Esophagus squamous epithelium (tissue), 4 donors: ENCODE data around the gene SERP2.

Experiments used
- POLR2A ChIP-seq, 4 donors: fragments of 450-650 bp; IDR thresholded peaks; one replicate each; pipeline ENCODE4 v1.6.1; 2017; ENCODE audit warnings: antibody characterized with exemption in 4 of 4, mild to moderate bottlenecking in 4 of 4, moderate library complexity in 3 of 4
- TF ChIP-seq, protein P1 (sequence below), 6 experiments: fragments of 450-650 bp in 4 of 6; fragments of 200-600 bp in 2 of 6; sonication (generic) in 2 of 6; IDR thresholded peaks; one replicate each; pipeline ENCODE4 v1.5.1; 2016 to 2019; ENCODE audit warnings: antibody characterized with exemption in 6 of 6, mild to moderate bottlenecking in 4 of 6, moderate library complexity in 4 of 6

DNA sequence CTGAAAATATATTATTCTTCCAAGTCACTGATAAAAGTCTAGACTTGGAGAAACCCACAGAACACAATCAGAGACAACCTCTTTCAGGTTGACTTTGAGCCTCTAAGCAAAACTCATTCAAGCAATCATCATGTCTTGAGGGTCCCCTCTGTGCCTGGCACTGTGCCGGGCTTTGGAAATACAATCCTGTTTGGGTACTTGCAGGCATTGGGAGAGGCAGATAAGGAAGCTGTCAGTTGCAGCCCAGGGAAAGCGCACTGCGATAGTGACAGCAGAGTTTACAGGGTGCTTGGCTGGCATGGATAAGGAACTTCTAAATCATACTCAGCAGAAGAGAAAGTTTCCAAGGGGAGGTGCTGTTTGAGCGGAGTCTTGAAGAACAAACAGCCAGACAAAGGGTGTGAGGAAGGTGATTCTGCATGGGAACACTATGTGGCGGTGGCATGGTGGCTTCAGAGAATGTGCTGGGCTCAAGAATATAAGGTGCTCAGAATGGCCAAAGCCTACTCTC is 9.1 kb downstream of the SERP2 start:
- TF ChIP-seq, protein P1, sequence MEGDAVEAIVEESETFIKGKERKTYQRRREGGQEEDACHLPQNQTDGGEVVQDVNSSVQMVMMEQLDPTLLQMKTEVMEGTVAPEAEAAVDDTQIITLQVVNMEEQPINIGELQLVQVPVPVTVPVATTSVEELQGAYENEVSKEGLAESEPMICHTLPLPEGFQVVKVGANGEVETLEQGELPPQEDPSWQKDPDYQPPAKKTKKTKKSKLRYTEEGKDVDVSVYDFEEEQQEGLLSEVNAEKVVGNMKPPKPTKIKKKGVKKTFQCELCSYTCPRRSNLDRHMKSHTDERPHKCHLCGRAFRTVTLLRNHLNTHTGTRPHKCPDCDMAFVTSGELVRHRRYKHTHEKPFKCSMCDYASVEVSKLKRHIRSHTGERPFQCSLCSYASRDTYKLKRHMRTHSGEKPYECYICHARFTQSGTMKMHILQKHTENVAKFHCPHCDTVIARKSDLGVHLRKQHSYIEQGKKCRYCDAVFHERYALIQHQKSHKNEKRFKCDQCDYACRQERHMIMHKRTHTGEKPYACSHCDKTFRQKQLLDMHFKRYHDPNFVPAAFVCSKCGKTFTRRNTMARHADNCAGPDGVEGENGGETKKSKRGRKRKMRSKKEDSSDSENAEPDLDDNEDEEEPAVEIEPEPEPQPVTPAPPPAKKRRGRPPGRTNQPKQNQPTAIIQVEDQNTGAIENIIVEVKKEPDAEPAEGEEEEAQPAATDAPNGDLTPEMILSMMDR (IDR thresholded peaks at IDR 0.05): no peak
- TF ChIP-seq POLR2A (IDR thresholded peaks at IDR 0.05): no peak
